Naive B cell (primary cell): ENCODE results near the gene RBMXL3. TPM values are rescaled to one million over a fixed set of nuclear protein-coding genes. Genes with fewer than 3 reads are reported as not detected.

ENCODE experiments used
- ATAC-seq, 2 donors: fragments of 150-1000 bp; cut with Tn5 transposase; 2 replicates each; pipeline ENCODE4 v1.10.0; 2021; ENCODE audit warnings: low read depth in 2 of 2, mild to moderate bottlenecking in 2 of 2, moderate library complexity in 2 of 2
- DNase-seq: peaks from one replicate; pipeline ENCODE4 v3.0.0; 2022
- H3K27ac Mint-ChIP-seq, 6 donors: one replicate each; pipeline ENCODE4 v1.8.0; 2020 to 2022; ENCODE audit warnings: mild to moderate bottlenecking in 6 of 6, mixed read lengths in 6 of 6, moderate library complexity in 5 of 6, inconsistent platforms in 2 of 6
- H3K27me3 Mint-ChIP-seq, 3 donors: one replicate each; pipeline ENCODE4 v1.8.0; 2021 to 2022; ENCODE audit warnings: mixed read lengths in 3 of 3, mild to moderate bottlenecking in 1 of 3
- H3K36me3 Mint-ChIP-seq, 2 donors: one replicate each; pipeline ENCODE4 v1.8.0; 2020 to 2022; ENCODE audit warnings: mixed read lengths in 2 of 2, inconsistent platforms in 1 of 2, mild to moderate bottlenecking in 1 of 2
- H3K4me1 Mint-ChIP-seq, 3 donors: one replicate each; pipeline ENCODE4 v1.8.0; 2020 to 2022; ENCODE audit warnings: mixed read lengths in 3 of 3, inconsistent platforms in 1 of 3, mild to moderate bottlenecking in 1 of 3, moderate library complexity in 1 of 3
- H3K4me3 Mint-ChIP-seq, 8 donors: one replicate each; pipeline ENCODE4 v1.8.0; 2020 to 2022; ENCODE audit warnings: mild to moderate bottlenecking in 8 of 8, mixed read lengths in 8 of 8, moderate library complexity in 8 of 8, inconsistent platforms in 2 of 8
- H3K9me3 Mint-ChIP-seq, 7 donors: one replicate each; pipeline ENCODE4 v1.8.0; 2020 to 2022; ENCODE audit warnings: mixed read lengths in 7 of 7, mild to moderate bottlenecking in 5 of 7, inconsistent platforms in 2 of 7, moderate library complexity in 1 of 7
- polyA plus RNA-seq, 6 donors: library from polyadenylated mRNA; unstranded; fragments of 300-500 nt; fragmentation: Illumina TruSeq; gene quantifications; one replicate each; pipeline ENCODE4 v1.2.3, GENCODE V29; 2021; ENCODE audit warnings: low read depth in 6 of 6

The RBMXL3 gene
- not detected for polyA plus RNA-seq

DNA sequence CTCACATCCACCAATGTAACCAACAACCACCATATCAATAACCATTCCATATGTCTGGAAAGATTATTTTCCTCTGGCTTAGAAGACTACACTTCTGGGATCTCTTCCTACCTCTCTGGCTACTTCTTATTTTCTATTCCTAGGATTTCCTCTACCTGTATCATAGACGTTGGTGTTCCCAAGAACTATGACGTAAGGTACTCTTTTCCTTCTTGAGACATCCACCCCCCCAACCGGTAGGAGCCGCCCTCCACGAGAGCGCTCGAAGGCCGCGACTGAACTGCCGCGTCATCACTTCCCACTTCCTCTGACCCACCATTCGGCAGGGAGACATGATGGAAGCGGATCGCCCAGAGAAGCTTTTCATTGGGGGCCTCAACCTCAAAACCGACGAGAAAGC, at the start of gene RBMXL3:
TSS of gene RBMXL3 (plus strand) at position 301 of the 400 bp plus-strand sequence. CDS start at position 333, 32 bp downstream.
- DNase-seq = no peak

DNA sequence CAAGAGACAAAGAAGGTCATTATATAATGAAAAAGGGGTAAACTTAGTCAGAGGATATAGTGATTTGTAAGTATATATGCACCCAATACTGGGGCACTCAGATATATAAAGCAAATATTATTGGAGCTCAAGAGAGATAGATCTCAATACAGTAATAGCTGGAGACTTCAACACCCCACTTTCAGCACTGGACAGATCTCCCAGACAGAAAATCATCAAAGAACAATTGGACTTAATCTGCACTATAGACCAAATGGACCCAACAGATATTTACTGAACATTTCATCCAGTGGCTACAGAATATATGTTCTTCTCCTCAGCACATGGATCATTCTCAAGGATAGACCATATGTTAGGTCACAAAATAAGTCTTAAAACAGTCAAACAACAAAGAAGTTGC, 47.2 kb upstream of the RBMXL3 start:
- H3K4me3 Mint-ChIP-seq = no peak overlapping the region
- H3K36me3 Mint-ChIP-seq = no peaks in the 10 kb centered on the region
- no peak overlapping the region for H3K27ac Mint-ChIP-seq
- no peak for ATAC-seq
- no peak for DNase-seq
- no peaks in the 10 kb centered on the region for H3K27me3 Mint-ChIP-seq
- peaks cover 0 to 13% (median 6%) of the 10 kb centered on the region in 7 donors for H3K9me3 Mint-ChIP-seq
- no peaks in the 10 kb centered on the region for H3K4me1 Mint-ChIP-seq

More for the DNA sequence above, at the start of gene RBMXL3:
- H3K9me3 Mint-ChIP-seq = peaks cover 2 to 5% (median 4%) of the 10 kb centered on the region in 7 donors
- no peak within 1 kb of the TSS for H3K4me3 Mint-ChIP-seq
- H3K36me3 Mint-ChIP-seq = no peaks in the 10 kb centered on the region
- ATAC-seq = no peak
- no peaks in the 10 kb centered on the region for H3K27me3 Mint-ChIP-seq
- H3K27ac Mint-ChIP-seq = no peak within 1 kb of the TSS
- H3K4me1 Mint-ChIP-seq = no peaks in the 10 kb centered on the region

DNA sequence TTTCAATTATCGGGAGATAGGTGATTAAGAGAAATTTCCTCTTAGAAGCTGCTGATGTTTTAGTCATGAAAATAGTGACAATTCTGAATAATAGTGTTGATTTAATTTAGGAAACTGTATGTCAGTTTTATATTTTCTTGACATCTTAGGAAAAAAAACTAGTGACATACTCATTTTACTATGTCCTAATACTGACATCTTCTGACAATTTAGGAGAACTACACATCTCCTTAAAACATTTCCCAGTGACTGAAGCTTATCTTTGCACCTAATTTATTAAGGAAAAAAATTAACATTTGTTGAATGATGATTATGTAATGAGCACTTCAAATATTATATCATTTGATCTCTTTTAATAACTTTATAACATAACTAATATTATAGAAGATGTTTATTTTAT, 42.0 kb upstream of the RBMXL3 start:
- DNase-seq (no peak), ATAC-seq (no peak)
- Mint-ChIP-seq H3K27ac (no peak overlapping the region), H3K4me1 (no peaks in the 10 kb centered on the region), H3K27me3 (no peaks in the 10 kb centered on the region), H3K36me3 (no peaks in the 10 kb centered on the region), H3K4me3 (no peak overlapping the region), H3K9me3 (peaks cover 0 to 13% (median 6%) of the 10 kb centered on the region in 7 donors)

DNA sequence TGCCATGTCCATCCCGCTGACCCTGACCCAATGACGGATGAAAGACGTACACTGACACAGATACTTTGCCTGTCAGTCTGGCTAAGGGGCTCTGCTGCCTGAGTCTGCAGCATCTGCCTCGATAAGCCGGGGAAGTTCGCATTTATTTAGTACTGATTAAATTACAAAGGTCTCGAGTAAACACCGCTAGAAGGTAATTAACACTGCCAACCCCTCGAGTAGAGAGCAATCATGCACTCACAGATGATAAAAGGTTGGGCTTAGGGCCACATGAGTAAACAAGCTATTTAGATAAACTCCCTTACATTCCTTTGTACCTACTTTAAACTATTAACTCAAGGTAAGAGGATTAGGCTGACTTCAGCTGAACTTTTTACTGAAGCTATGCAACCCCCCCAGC, 16.0 kb upstream of the RBMXL3 start:
- DNase-seq (no peak), ATAC-seq (no peak)
- Mint-ChIP-seq H3K4me1 (no peaks in the 10 kb centered on the region), H3K27me3 (no peaks in the 10 kb centered on the region), H3K9me3 (peaks cover 0 to 4% (median 0%) of the 10 kb centered on the region in 7 donors), H3K36me3 (no peaks in the 10 kb centered on the region), H3K27ac (no peak overlapping the region), H3K4me3 (no peak overlapping the region)

DNA sequence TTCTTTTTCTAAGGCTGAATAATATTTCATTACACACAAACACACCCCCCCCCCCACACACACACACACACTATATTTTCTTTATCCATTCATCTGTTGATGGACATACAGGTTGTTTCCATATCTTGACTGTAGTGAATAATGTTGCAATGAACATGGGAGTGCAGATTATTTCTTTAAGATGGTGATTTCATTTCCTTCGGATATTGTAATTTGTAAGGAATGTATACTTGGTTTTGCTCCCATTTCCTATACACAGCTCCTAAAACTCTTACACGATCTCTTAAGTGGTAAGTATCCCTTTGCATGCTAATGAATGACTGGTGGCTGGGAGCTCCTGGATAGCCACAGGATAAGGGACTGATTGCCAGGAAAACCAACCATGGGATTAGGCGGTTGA, 14.7 kb upstream of the RBMXL3 start:
- H3K36me3 Mint-ChIP-seq = no peaks in the 10 kb centered on the region
- DNase-seq (no peak), ATAC-seq (no peak)
- peaks cover 0 to 4% (median 0%) of the 10 kb centered on the region in 7 donors for H3K9me3 Mint-ChIP-seq
- H3K27ac Mint-ChIP-seq = no peak overlapping the region
- no peaks in the 10 kb centered on the region for H3K4me1 Mint-ChIP-seq
- H3K4me3 Mint-ChIP-seq = peak overlapping the region in 1 of 8 donors; percentile 2
- no peaks in the 10 kb centered on the region for H3K27me3 Mint-ChIP-seq

DNA sequence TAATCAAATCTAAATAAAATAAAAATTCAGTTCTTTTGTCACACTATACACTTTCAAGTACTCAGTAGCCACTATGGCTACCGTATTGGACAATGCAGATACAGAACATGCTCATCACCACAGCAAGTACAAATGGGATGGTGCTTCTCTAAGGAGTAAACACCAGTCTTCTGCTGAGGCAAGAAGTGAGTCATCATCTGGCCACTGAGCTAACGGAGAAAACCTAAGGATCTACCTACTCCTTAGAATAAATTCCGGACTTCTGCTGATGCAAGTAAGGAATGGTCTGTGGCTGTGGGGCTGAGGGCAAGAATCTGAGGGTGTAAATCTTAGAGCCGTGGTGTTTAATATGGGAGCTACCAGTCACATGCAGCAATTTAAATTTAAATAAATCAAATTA, 11.3 kb upstream of the RBMXL3 start:
- H3K9me3 Mint-ChIP-seq = peaks cover 0 to 4% (median 0%) of the 10 kb centered on the region in 7 donors
- H3K27ac Mint-ChIP-seq = no peak overlapping the region
- H3K4me1 Mint-ChIP-seq = no peaks in the 10 kb centered on the region
- no peaks in the 10 kb centered on the region for H3K27me3 Mint-ChIP-seq
- no peak overlapping the region for H3K4me3 Mint-ChIP-seq
- ATAC-seq (no peak), DNase-seq (no peak)
- no peaks in the 10 kb centered on the region for H3K36me3 Mint-ChIP-seq

DNA sequence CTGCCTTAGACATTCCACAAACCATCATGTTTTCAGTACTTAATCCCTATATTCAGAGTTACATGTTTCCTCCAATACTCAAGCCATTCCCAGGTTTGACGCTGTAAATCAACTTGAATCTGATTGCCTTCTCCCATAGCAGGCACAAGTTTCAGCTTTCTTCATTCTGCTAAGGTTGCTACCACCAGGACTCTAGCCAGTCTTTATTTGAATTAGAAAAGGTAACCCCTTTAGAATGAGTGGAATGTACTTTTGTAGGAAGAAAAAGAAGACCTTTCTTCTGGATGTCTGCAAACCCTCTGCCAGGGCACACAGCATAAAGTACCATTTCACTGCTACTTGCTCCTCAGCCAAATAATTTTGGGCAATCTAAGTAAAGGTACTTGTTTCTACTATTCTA, 10.7 kb upstream of the RBMXL3 start:
- Mint-ChIP-seq H3K4me1 (no peaks in the 10 kb centered on the region), H3K27me3 (no peaks in the 10 kb centered on the region), H3K9me3 (peaks cover 0 to 4% (median 0%) of the 10 kb centered on the region in 7 donors), H3K4me3 (no peak overlapping the region), H3K27ac (no peak overlapping the region), H3K36me3 (no peaks in the 10 kb centered on the region)
- ATAC-seq (no peak), DNase-seq (no peak)

DNA sequence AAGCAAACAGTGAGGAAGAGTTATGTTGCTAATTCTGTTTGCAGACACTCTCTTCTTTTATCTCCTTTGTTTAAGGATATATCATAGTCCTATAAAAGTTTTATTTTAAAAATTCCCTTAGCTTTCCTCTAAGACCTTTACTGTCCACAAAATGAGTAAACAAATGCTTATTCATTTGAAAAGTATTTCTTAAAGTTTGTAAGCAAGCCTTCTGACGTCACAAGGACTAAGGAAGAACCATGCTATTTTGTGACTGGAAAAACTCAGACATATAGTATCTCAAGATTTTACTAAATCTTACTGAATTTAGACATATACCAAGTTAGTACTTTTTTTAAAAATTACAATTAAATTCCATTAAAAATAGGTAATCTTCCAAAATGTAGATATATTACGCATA, 5.2 kb upstream of the RBMXL3 start:
- Mint-ChIP-seq H3K36me3 (no peaks in the 10 kb centered on the region), H3K9me3 (peaks cover 0 to 3% (median under 1%) of the 10 kb centered on the region in 7 donors), H3K4me1 (no peaks in the 10 kb centered on the region), H3K4me3 (no peak overlapping the region), H3K27me3 (no peaks in the 10 kb centered on the region), H3K27ac (no peak overlapping the region)
- DNase-seq (no peak), ATAC-seq (no peak)

DNA sequence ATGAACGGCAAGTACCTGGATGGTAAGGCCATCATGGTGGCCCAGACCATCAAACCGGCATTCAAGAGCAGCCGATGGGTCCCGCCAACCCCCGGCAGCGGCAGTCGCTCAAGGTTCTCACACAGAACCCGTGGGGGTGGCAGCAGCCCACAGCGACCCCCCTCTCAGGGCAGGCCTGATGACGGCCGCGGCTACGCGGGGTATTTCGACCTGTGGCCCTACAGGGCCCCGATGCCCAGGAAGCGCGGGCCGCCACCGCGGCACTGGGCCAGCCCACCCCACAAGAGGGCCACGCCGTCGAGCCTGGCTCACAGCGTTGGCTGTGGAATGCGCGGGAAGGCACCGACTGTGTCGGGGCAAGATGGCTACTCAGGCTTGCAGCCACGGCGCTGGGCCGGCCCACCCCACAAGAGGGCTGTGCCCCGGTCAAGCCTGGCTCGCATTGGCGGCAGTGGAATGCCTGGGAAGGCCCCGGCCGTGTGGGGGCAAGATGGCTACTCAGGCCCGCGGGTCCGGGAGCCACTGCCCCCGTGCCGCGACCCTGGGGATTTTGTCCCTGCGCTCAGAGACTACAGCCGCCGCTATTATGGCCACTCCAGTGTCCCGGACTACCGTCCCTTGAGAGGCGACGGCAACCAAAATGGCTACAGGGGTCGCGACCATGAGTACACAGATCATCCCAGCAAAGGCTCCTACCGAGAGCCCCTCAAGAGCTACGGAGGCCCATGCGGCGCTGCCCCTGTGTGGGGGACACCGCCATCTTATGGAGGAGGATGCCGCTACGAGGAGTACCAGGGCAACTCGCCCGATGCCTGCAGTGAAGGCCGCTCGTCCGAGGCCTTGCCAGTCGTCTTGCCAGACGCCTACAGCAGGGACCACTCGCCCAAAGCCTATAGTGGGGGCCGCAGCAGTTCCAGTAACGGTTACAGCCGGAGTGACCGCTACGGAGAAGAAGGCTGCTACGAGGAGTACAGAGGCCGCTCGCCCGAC, 731 bp downstream of the RBMXL3 start:
- DNase-seq (no peak), ATAC-seq (no peak)
- peaks cover 2 to 5% (median 4%) of the 10 kb centered on the region in 7 donors for H3K9me3 Mint-ChIP-seq
- no peak overlapping the region for H3K27ac Mint-ChIP-seq
- H3K4me1 Mint-ChIP-seq = no peaks in the 10 kb centered on the region
- H3K27me3 Mint-ChIP-seq = no peaks in the 10 kb centered on the region
- no peak overlapping the region for H3K4me3 Mint-ChIP-seq
- H3K36me3 Mint-ChIP-seq = no peaks in the 10 kb centered on the region

DNA sequence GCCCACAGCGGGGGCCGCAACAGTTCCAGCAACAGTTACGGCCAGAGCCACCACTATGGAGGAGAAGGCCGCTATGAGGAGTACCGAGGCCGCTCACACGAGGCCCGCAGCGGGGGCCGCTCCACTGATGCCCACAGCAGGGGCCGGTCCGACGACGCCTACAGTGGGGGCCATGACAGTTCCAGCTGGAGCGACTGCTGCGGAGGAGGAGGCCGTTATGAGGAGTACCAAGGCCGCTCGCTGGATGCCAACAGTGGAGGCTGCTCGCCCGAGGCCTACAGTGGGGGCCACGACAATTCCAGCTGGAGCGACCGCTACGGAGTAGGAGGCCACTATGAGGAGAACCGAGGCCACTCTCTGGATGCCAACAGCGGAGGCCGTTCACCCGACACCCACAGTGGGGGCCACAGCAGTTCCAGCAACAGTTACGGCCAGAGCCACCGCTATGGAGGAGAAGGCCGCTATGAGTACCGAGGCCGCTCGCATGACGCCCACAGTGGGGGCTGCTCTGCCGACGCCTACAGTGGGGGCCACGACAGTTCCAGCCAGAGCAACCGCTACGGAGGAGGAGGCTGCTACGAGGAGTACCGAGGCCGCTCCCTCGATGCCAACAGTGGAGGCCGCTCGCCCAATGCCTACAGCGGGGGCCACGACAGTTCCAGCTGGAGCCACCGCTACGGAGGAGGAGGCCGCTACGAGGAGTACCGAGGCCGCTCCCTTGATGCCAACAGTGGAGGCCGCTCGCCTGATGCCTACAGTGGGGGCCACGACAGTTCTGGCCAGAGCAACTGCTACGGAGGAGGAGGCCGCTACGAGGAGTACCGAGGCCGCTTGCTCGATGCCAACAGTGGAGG, 1.7 kb downstream of the RBMXL3 start:
- H3K4me3 Mint-ChIP-seq = no peak overlapping the region
- H3K27ac Mint-ChIP-seq = no peak overlapping the region
- ATAC-seq = no peak
- H3K4me1 Mint-ChIP-seq = no peaks in the 10 kb centered on the region
- no peak for DNase-seq
- no peaks in the 10 kb centered on the region for H3K27me3 Mint-ChIP-seq
- no peaks in the 10 kb centered on the region for H3K36me3 Mint-ChIP-seq
- H3K9me3 Mint-ChIP-seq = peaks cover 2 to 5% (median 4%) of the 10 kb centered on the region in 7 donors

DNA sequence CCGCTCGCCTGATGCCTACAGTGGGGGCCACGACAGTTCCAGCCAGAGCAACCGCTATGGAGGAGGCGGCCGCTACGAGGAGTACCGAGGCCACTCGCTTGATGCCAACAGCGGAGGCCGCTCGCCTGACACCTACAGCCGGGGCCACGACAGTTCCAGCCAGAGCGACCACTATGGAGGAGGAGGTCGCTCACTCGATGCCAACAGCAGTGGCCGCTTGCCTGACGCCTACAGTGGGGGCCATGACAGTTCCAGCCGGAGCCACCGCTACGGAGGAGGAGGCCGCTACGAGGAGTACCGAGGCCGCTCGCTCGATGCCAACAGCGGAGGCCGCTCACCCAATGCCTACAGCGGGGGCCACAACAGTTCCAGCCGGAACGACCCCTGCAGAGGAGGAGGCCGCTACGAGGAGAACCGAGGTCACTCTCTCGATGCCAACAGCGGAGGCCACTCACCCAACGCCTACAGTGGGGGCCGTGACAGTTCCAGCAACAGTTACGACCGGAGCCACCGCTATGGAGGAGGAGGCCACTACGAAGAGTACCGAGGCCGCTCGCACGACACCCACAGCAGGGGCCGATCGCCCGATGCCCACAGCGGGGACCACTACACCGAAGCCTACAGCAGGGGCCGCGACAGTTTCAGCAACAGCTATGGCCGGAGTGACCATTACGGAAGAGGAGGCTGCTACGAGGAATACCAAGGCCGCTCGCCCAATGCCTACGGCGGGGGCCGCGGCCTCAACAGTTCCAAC, 2.5 kb downstream of the RBMXL3 start:
- peak overlapping the region in 1 of 6 donors; percentile 89 for H3K27ac Mint-ChIP-seq
- peaks cover 2 to 5% (median 4%) of the 10 kb centered on the region in 7 donors for H3K9me3 Mint-ChIP-seq
- no peaks in the 10 kb centered on the region for H3K27me3 Mint-ChIP-seq

DNA sequence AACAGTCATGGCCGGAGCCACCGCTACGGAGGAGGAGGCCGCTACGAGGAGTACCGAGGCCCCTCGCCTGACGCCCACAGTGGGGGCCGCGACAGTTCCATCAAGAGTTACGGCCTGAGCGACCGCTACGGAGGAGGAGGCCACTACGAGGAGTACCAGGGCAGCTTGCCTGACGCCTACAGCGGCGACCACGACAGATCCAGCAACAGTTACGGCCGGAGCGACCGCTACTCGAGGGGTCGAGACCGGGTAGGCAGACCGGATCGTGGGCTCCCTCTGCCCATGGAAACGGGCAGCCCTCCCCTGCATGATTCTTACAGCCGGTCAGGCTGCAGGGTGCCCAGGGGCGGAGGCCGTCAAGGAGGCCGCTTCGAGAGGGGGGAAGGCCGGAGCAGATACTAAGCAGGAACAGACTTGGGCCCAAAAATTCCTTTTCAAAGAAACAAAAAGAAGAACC, 3.1 kb downstream of the RBMXL3 start:
- no peak for DNase-seq
- H3K27me3 Mint-ChIP-seq = no peaks in the 10 kb centered on the region
- no peaks in the 10 kb centered on the region for H3K36me3 Mint-ChIP-seq
- H3K4me3 Mint-ChIP-seq = no peak overlapping the region
- peaks cover 2 to 7% (median 4%) of the 10 kb centered on the region in 7 donors for H3K9me3 Mint-ChIP-seq
- H3K4me1 Mint-ChIP-seq = no peaks in the 10 kb centered on the region
- no peak for ATAC-seq
- peak overlapping the region in 1 of 6 donors; percentile 89 for H3K27ac Mint-ChIP-seq

More for the DNA sequence above, 2.5 kb downstream of the RBMXL3 start:
- H3K4me3 Mint-ChIP-seq = no peak overlapping the region
- DNase-seq (no peak), ATAC-seq (no peak)
- no peaks in the 10 kb centered on the region for H3K4me1 Mint-ChIP-seq
- no peaks in the 10 kb centered on the region for H3K36me3 Mint-ChIP-seq

DNA sequence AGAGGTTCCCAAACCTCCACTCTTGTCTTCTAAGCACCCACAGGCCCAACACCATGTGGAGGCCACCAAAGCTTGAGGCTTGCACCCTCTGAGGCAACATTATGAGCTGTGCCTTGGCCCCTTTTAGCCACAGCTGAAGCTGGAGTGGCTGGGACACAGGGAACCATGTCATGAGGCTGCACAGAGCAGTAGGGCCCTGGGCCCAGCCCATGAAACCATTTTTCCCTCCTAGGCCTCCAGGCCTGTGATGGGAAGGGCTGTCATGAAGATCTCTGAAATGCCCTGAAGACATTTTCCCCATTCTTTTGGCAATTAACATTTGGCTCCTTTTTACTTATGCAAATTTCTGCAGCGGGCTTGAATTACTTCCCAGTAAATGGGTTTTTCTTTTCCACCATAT, 14.8 kb downstream of the RBMXL3 start:
- ATAC-seq = no peak
- Mint-ChIP-seq H3K27ac (no peak overlapping the region), H3K4me3 (no peak overlapping the region), H3K36me3 (peaks cover 0 to 15% of the 10 kb centered on the region in 2 donors), H3K27me3 (no peaks in the 10 kb centered on the region), H3K4me1 (no peaks in the 10 kb centered on the region), H3K9me3 (peaks cover 5 to 36% (median 23%) of the 10 kb centered on the region in 7 donors)
- DNase-seq = no peak
